Mesendoderm (in vitro differentiated cells): ENCODE measurements around the gene SHC4.
A peak's percentile ranks its signal among the peaks of the same experiment; 100 is the strongest.

ENCODE experiments used
- DNase-seq: peaks from one replicate; pipeline ENCODE4 v3.0.0; 2013
- H2AK5ac ChIP-seq: 2 replicates; pipeline ENCODE4 v1.6.1; 2013; ENCODE audit warnings: low read length, inconsistent platforms
- H2BK120ac ChIP-seq: 2 replicates; pipeline ENCODE4 v1.6.1; 2013; ENCODE audit warnings: low read depth, mild to moderate bottlenecking, low read length, moderate library complexity, mixed read lengths
- H2BK15ac ChIP-seq: replicated peaks from 2 replicates; pipeline ENCODE4 v1.6.1; 2013; ENCODE audit warnings: low read depth, mild to moderate bottlenecking, moderate library complexity
- H2BK5ac ChIP-seq: 2 replicates; pipeline ENCODE4 v1.6.1; 2013; ENCODE audit warnings: low read length, inconsistent platforms
- H3K18ac ChIP-seq: 2 replicates; pipeline ENCODE4 v1.6.1; 2013; ENCODE audit warnings: mild to moderate bottlenecking, low read length, mixed read lengths
- H3K23ac ChIP-seq: one replicate; pipeline ENCODE4 v1.6.1; 2013; ENCODE audit warnings: low read length
- H3K27ac ChIP-seq: 2 replicates; pipeline ENCODE4 v1.5.1; 2013; ENCODE audit warnings: low read depth, mild to moderate bottlenecking, inconsistent platforms, low read length, moderate library complexity
- H3K27me3 ChIP-seq: 2 replicates; pipeline ENCODE4 v1.6.1; 2013; ENCODE audit warnings: low read length, control low read depth, mild to moderate bottlenecking, inconsistent platforms; ENCODE audit not compliant: insufficient read depth, poor library complexity
- H3K36me3 ChIP-seq: 2 replicates; pipeline ENCODE4 v1.6.1; 2013; ENCODE audit warnings: low read length, inconsistent platforms; ENCODE audit not compliant: control insufficient read depth, insufficient read depth
- H3K4ac ChIP-seq: one replicate; pipeline ENCODE4 v1.6.1; 2013; ENCODE audit warnings: low read depth, mild to moderate bottlenecking, low read length, moderate library complexity
- H3K4me1 ChIP-seq: 2 replicates; pipeline ENCODE4 v1.6.1; 2013; ENCODE audit warnings: low read depth, low read length, inconsistent platforms; ENCODE audit not compliant: control insufficient read depth
- H3K4me2 ChIP-seq: 2 replicates; pipeline ENCODE4 v1.6.1; 2013; ENCODE audit warnings: low read length
- H3K4me3 ChIP-seq: 2 replicates; pipeline ENCODE4 v1.5.1; 2013; ENCODE audit warnings: mild to moderate bottlenecking, low read length
- H3K56ac ChIP-seq: one replicate; pipeline ENCODE4 v1.6.1; 2013; ENCODE audit warnings: low read length
- H3K79me1 ChIP-seq: 2 replicates; pipeline ENCODE4 v1.6.1; 2013; ENCODE audit warnings: low read length, inconsistent platforms
- H3K79me2 ChIP-seq: 2 replicates; pipeline ENCODE4 v1.6.1; 2013; ENCODE audit warnings: mild to moderate bottlenecking, low read length; ENCODE audit not compliant: control insufficient read depth, insufficient read depth
- H3K9ac ChIP-seq: 2 replicates; pipeline ENCODE4 v1.6.1; 2013; ENCODE audit warnings: low read length, inconsistent platforms
- H4K5ac ChIP-seq: one replicate; pipeline ENCODE4 v1.6.1; 2013; ENCODE audit warnings: low read length
- H4K8ac ChIP-seq: one replicate; pipeline ENCODE4 v1.6.1; 2013; ENCODE audit warnings: low read depth, mild to moderate bottlenecking, control low read depth, low read length, moderate library complexity
- WGBS: extraction: QIAGEN DNeasy Blood & Tissue Kit; methylation state at CpG from one replicate; pipeline ENCODE4 v1.1.7; 2013; ENCODE audit warnings: low lambda C conversion rate, missing lambda C conversion rate; ENCODE audit not compliant: insufficient coverage; ENCODE audit errors: extremely low coverage; 5-methylcytosine and 5-hydroxymethylcytosine counted together

The SHC4 gene

DNA sequence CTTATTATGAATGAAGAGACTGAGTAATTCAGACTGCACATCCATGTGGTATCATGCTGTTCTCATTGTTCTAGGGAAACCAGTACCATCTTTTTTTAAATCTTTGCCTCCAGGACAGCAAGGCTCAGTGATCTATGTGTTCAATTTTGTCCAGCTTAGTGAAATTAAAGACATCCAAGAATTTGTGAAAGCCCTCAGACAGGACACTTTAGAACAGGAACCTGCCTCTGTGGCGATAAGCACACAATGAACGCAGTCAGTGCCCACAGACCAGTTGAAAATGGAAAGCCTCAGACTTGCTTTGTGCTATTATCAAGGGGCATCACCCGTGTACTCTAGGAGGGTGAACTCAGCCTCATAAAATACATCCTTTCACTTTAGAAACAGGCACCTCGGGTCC, 65.7 kb downstream of the SHC4 start:
- Histone ChIP-seq H3K27me3 (no peaks in the 10 kb centered on the region), H2AK5ac (no peak overlapping the region), H2BK5ac (no peak overlapping the region), H2BK15ac (no peak overlapping the region), H3K36me3 (no peaks in the 10 kb centered on the region), H3K79me1 (no peaks in the 10 kb centered on the region), H3K18ac (no peak overlapping the region), H3K4me3 (no peak overlapping the region), H3K9ac (no peak overlapping the region), H3K23ac (no peak overlapping the region), H4K5ac (no peak overlapping the region), H3K4ac (no peak overlapping the region), H3K27ac (no peak overlapping the region), H3K4me2 (no peak overlapping the region), H3K4me1 (no peaks in the 10 kb centered on the region), H4K8ac (no peak overlapping the region), H3K56ac (no peak overlapping the region), H3K79me2 (no peaks in the 10 kb centered on the region), H2BK120ac (no peak overlapping the region)
- DNase-seq, result no peak
- WGBS, result no CpG with 5 or more reads among the region's 4 CpGs

DNA sequence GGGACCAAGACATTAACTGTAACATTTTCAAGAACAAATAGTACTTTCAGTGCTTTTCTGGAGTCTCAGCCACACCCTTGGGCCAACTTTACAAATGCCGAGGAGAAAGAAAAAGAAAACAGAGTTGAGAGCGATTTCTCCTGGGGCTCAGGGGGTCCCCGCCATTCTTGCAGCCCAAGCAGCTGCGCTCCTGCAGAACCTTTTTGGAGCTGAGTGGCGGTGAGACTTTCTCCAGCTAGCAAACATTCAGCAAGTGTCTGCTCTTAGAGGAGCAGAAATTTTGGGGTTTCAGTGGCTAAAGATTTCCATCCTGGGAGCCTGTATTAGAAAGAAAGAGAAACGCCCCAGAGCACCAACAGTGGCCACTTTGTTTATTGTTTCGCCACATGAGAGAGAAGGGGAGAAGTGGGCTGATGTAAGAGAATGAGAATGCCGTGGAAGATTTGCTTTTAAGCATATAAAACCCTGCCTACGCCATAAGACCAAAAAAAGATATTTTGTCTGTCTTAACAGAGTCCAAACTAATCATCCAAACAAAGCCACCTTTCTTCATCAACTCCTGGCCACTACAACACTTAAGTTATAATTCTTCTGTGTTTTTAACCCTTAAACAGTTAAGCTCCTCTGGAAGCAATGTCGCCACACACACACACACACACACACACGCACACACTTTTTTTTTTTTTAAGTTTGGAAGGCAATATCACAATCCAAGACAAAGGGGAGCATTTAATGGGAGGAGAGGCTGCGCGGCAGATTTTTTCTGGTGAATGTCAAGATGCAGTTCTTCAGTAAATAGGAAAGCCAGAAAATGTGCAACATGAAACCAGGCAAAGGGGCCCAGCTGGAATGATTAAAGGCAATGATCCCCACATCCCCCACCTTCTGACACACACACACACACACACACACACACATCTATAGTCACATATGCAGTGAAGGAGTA, 66.6 kb downstream of the SHC4 start:
- peak; percentile 57 for DNase-seq
- peak overlapping the region; percentile 33 for H4K5ac ChIP-seq
- H3K4me3 ChIP-seq, result no peak overlapping the region
- H2BK120ac ChIP-seq, result peak overlapping the region; percentile 73
- H3K56ac ChIP-seq, result no peak overlapping the region
- H3K27ac ChIP-seq, result no peak overlapping the region
- WGBS, result no CpG with 5 or more reads among the region's 13 CpGs
- H3K36me3 ChIP-seq, result no peaks in the 10 kb centered on the region
- no peak overlapping the region for H2BK15ac ChIP-seq
- H3K27me3 ChIP-seq, result no peaks in the 10 kb centered on the region
- no peak overlapping the region for H4K8ac ChIP-seq
- no peak overlapping the region for H2AK5ac ChIP-seq
- peak overlapping the region; percentile 80 for H3K18ac ChIP-seq
- no peak overlapping the region for H3K23ac ChIP-seq
- H3K4ac ChIP-seq, result no peak overlapping the region
- H2BK5ac ChIP-seq, result no peak overlapping the region
- no peaks in the 10 kb centered on the region for H3K79me1 ChIP-seq
- no peak overlapping the region for H3K4me2 ChIP-seq
- H3K4me1 ChIP-seq, result no peaks in the 10 kb centered on the region
- no peak overlapping the region for H3K9ac ChIP-seq
- H3K79me2 ChIP-seq, result no peaks in the 10 kb centered on the region

DNA sequence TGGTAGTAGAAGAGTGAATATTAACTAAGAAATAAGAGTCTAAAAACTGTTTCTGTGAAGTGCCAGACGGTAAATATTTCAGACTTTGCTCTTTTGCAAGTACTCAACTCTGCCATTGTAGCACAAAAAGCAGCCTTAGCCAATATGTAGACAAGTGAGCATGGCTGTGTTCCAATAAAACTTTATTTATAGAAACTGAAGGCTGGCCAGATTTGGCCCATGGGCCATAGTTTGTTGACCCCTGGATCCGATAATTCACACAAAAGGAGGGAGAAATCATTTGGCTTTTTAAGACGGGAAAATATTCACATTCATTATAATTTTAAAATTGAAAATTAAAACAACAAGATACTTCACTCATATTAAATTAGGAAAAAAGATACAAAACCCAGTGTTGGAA, 70.4 kb downstream of the SHC4 start:
- Histone ChIP-seq H2BK120ac (no peak overlapping the region), H3K56ac (no peak overlapping the region), H3K9ac (no peak overlapping the region), H4K8ac (no peak overlapping the region), H3K4me2 (no peak overlapping the region), H2AK5ac (no peak overlapping the region), H3K27ac (no peak overlapping the region), H3K4me3 (no peak overlapping the region), H3K4ac (no peak overlapping the region), H2BK15ac (no peak overlapping the region), H3K79me1 (no peaks in the 10 kb centered on the region), H2BK5ac (no peak overlapping the region), H3K27me3 (no peaks in the 10 kb centered on the region), H4K5ac (no peak overlapping the region), H3K23ac (no peak overlapping the region), H3K18ac (no peak overlapping the region), H3K4me1 (no peaks in the 10 kb centered on the region), H3K79me2 (no peaks in the 10 kb centered on the region), H3K36me3 (no peaks in the 10 kb centered on the region)
- no peak for DNase-seq
- no CpG with 5 or more reads among the region's 3 CpGs for WGBS

DNA sequence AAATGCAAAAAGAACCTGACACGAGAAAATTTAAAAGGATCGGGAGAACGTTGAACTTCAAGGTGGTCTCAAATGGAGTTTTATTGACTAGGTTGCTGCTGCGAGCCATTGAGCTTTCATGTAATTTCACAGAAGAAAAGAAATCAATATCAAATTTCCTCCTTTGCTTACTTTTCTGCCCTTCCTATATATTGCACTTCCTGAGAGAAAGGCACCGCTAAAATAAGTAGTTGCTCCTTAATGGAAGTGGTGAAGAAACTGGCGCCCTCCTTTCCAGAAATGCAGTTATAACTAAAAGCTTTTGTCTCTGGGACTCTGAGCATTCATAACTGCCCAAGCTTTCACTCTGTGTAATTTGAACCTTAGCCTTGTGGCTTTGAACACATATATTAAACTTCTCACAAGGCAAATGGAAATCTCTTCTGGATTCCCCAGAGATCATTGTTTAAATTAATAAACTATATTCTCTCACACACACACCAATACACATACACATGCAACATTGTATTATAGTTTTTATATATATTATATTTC, 72.4 kb downstream of the SHC4 start:
- no peak overlapping the region for H3K9ac ChIP-seq
- no peak overlapping the region for H3K4me2 ChIP-seq
- no peak overlapping the region for H2AK5ac ChIP-seq
- H3K79me1 ChIP-seq, result no peaks in the 10 kb centered on the region
- H3K79me2 ChIP-seq, result no peaks in the 10 kb centered on the region
- no CpG with 5 or more reads among the region's 6 CpGs for WGBS
- no peak overlapping the region for H3K23ac ChIP-seq
- no peak for DNase-seq
- H4K8ac ChIP-seq, result no peak overlapping the region
- H3K4me3 ChIP-seq, result no peak overlapping the region
- no peak overlapping the region for H4K5ac ChIP-seq
- H3K27ac ChIP-seq, result no peak overlapping the region
- H2BK15ac ChIP-seq, result no peak overlapping the region
- H2BK120ac ChIP-seq, result no peak overlapping the region
- no peak overlapping the region for H3K18ac ChIP-seq
- no peaks in the 10 kb centered on the region for H3K4me1 ChIP-seq
- H3K27me3 ChIP-seq, result no peaks in the 10 kb centered on the region
- H3K4ac ChIP-seq, result no peak overlapping the region
- H2BK5ac ChIP-seq, result no peak overlapping the region
- no peaks in the 10 kb centered on the region for H3K36me3 ChIP-seq
- no peak overlapping the region for H3K56ac ChIP-seq

DNA sequence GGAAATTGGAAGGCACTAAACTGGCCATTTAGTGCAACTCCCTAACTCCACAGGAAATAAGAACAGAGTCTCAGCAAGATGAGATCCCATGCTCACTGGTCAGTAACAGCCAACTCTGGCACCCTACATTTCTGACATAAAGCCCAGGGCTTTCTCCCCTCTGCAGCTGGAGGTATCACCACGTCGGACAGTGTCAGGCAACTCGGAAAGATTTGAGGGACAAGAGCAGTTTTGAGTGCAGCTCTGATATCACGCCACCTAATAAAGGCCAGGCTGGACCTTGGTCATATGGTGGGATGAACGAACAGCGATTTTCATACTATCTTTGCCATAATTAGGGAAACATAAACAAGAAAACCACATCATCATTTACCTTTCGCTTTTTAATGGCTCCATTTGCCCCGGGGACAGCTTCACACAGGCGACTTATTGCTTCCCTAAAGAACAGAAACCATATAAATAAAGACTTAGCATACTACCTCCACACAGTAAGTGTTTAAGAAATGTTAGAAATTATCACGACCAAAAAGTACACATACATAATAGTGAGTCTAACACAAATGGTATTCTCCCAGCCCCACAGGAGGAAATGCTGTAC, 73.2 kb downstream of the SHC4 start:
- Histone ChIP-seq H2BK120ac (no peak overlapping the region), H3K18ac (no peak overlapping the region), H3K79me2 (no peaks in the 10 kb centered on the region), H2BK15ac (no peak overlapping the region), H3K36me3 (no peaks in the 10 kb centered on the region), H3K27ac (no peak overlapping the region), H3K4me1 (no peaks in the 10 kb centered on the region), H3K27me3 (no peaks in the 10 kb centered on the region), H3K56ac (no peak overlapping the region), H3K79me1 (no peaks in the 10 kb centered on the region), H4K5ac (no peak overlapping the region), H4K8ac (no peak overlapping the region), H3K4ac (no peak overlapping the region), H3K9ac (no peak overlapping the region), H3K23ac (no peak overlapping the region), H2AK5ac (no peak overlapping the region), H3K4me2 (no peak overlapping the region), H2BK5ac (no peak overlapping the region), H3K4me3 (no peak overlapping the region)
- no peak for DNase-seq
- no CpG with 5 or more reads among the region's 10 CpGs for WGBS
